ENCODE data around the gene CADM2.

CADM2 gene

DNA sequence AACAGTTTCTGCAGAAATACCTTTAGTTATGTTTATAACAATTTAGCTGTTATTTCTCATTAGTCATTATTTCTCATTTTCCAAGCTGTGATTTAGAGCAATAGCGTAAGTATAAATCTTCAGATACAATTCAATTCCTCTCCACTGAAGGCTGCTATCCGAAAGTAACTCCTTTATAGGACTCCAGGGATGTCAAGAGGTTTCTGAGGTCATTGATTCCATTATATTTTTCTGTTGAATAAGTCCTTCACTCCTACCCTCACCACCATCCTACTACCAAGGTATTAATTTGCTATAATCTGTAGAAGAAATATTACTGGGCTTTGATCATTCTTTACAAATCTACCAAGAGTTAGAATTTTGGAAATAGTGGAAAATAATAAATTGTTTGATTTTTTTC is 285.7 kb downstream of the CADM2 start (continued):
- no peak for TF ChIP-seq HOXC10 (CRISPR knock-in tag; IDR thresholded peaks at IDR 0.05)
- TF ChIP-seq, protein P1, sequence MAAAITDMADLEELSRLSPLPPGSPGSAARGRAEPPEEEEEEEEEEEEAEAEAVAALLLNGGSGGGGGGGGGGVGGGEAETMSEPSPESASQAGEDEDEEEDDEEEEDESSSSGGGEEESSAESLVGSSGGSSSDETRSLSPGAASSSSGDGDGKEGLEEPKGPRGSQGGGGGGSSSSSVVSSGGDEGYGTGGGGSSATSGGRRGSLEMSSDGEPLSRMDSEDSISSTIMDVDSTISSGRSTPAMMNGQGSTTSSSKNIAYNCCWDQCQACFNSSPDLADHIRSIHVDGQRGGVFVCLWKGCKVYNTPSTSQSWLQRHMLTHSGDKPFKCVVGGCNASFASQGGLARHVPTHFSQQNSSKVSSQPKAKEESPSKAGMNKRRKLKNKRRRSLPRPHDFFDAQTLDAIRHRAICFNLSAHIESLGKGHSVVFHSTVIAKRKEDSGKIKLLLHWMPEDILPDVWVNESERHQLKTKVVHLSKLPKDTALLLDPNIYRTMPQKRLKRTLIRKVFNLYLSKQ (tag by site-specific recombination; IDR thresholded peaks at IDR 0.05; ENCODE audit: borderline replicate concordance): no peak
- TF ChIP-seq RBAK (tag by site-specific recombination; IDR thresholded peaks at IDR 0.05): no peak
- TF ChIP-seq ZNF140 (tag by site-specific recombination; IDR thresholded peaks at IDR 0.05): no peak
- no peak for TF ChIP-seq ZNF610 (tag by site-specific recombination; IDR thresholded peaks at IDR 0.05; ENCODE audit: borderline replicate concordance)
- TF ChIP-seq ZBTB20 (tag by site-specific recombination; IDR thresholded peaks at IDR 0.05): no peak
- no peak for TF ChIP-seq ZNF701 (tag by site-specific recombination; IDR thresholded peaks at IDR 0.05)
- TF ChIP-seq ZFP69B (tag by site-specific recombination; IDR thresholded peaks at IDR 0.05): no peak
- no peak for TF ChIP-seq ZNF76 (tag by site-specific recombination; IDR thresholded peaks at IDR 0.05; ENCODE audit: borderline replicate concordance, low read depth)

DNA sequence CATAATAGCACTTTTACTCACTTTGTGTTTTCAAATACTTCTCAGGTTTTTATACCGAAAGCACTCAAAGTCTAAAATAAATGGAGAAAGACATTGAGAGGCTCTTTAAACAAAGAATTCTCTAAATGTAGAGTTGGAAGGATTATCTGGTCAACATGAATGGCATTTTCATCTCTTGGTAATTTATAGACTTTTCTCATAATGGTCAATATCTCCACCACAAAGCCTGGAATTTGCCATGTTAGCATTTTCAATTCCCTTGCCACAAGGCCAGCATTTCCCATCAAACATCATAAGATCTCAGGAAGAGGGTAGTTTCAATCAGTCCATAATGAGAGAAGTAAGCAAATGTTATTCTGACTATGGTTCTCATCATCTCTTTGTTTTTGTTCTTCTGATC is 293.0 kb downstream of the CADM2 start:
- H3K4me1 ChIP-seq (ENCODE audit: control insufficient read depth, insufficient read depth, low read length): no peaks in the 10 kb centered on the region
- ChIA-PET POLR2A (no interaction called here), CTCF (no interaction called here)
- TF ChIP-seq ZNF610 (tag by site-specific recombination; IDR thresholded peaks at IDR 0.05; ENCODE audit: borderline replicate concordance) (no peak), ZBTB48 (tag by site-specific recombination; IDR thresholded peaks at IDR 0.05) (no peak), SCRT2 (tag by site-specific recombination; IDR thresholded peaks at IDR 0.05) (no peak), ZNF423 (tag by site-specific recombination; IDR thresholded peaks at IDR 0.05) (no peak), ZFP41 (tag by site-specific recombination; IDR thresholded peaks at IDR 0.05; ENCODE audit: borderline replicate concordance) (no peak), ZNF776 (tag by site-specific recombination; IDR thresholded peaks at IDR 0.05; ENCODE audit: borderline replicate concordance) (no peak), KLF9 (tag by site-specific recombination; IDR thresholded peaks at IDR 0.05; ENCODE audit: low read depth) (no peak), ZNF350 (tag by site-specific recombination; IDR thresholded peaks at IDR 0.05) (no peak), ZNF324 (tag by site-specific recombination; IDR thresholded peaks at IDR 0.05) (no peak), ZNF23 (tag by site-specific recombination; IDR thresholded peaks at IDR 0.05; ENCODE audit: borderline replicate concordance) (no peak), ZNF529 (tag by site-specific recombination; IDR thresholded peaks at IDR 0.05; ENCODE audit: insufficient replicate concordance) (no peak), SALL2 (tag by site-specific recombination; IDR thresholded peaks at IDR 0.05; ENCODE audit: borderline replicate concordance) (no peak), ZNF140 (tag by site-specific recombination; IDR thresholded peaks at IDR 0.05) (no peak), ZXDB (tag by site-specific recombination; IDR thresholded peaks at IDR 0.05) (no peak)
- TF ChIP-seq, protein P2, sequence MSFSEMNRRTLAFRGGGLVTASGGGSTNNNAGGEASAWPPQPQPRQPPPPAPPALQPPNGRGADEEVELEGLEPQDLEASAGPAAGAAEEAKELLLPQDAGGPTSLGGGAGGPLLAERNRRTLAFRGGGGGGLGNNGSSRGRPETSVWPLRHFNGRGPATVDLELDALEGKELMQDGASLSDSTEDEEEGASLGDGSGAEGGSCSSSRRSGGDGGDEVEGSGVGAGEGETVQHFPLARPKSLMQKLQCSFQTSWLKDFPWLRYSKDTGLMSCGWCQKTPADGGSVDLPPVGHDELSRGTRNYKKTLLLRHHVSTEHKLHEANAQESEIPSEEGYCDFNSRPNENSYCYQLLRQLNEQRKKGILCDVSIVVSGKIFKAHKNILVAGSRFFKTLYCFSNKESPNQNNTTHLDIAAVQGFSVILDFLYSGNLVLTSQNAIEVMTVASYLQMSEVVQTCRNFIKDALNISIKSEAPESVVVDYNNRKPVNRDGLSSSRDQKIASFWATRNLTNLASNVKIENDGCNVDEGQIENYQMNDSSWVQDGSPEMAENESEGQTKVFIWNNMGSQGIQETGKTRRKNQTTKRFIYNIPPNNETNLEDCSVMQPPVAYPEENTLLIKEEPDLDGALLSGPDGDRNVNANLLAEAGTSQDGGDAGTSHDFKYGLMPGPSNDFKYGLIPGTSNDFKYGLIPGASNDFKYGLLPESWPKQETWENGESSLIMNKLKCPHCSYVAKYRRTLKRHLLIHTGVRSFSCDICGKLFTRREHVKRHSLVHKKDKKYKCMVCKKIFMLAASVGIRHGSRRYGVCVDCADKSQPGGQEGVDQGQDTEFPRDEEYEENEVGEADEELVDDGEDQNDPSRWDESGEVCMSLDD (tag by site-specific recombination; IDR thresholded peaks at IDR 0.05): no peak
- TF ChIP-seq, protein P3, sequence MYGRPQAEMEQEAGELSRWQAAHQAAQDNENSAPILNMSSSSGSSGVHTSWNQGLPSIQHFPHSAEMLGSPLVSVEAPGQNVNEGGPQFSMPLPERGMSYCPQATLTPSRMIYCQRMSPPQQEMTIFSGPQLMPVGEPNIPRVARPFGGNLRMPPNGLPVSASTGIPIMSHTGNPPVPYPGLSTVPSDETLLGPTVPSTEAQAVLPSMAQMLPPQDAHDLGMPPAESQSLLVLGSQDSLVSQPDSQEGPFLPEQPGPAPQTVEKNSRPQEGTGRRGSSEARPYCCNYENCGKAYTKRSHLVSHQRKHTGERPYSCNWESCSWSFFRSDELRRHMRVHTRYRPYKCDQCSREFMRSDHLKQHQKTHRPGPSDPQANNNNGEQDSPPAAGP (tag by site-specific recombination; IDR thresholded peaks at IDR 0.05): no peak
- TF ChIP-seq, protein P1 (tag by site-specific recombination; IDR thresholded peaks at IDR 0.05; ENCODE audit: borderline replicate concordance): no peak
- no peak overlapping the region for H3K4me3 ChIP-seq (ENCODE audit: low read depth, low read length)
- H3K36me3 ChIP-seq (ENCODE audit: control insufficient read depth in 2 of 2, insufficient read depth in 1 of 2, low read length in 2 of 2): no peaks in the 10 kb centered on the region
- H3K9me3 ChIP-seq (ENCODE audit: control insufficient read depth, insufficient read depth, low read depth, low read length): no peaks in the 10 kb centered on the region
- no peak overlapping the region for H3K27ac ChIP-seq (ENCODE audit: extremely low read depth, low read depth, low read length)
